D341Med (cell line): ENCODE measurements around the gene VPS29.
"Not testable (repeated sequence)": the region's sequence is repeated elsewhere in the genome, so short reads cannot be mapped to it uniquely, and the experiment has no call there.

Experiments used
- DNase-seq: peaks from one replicate; pipeline ENCODE4 v3.0.0; 2012; ENCODE audit warnings: low spot score

VPS29 gene

DNA sequence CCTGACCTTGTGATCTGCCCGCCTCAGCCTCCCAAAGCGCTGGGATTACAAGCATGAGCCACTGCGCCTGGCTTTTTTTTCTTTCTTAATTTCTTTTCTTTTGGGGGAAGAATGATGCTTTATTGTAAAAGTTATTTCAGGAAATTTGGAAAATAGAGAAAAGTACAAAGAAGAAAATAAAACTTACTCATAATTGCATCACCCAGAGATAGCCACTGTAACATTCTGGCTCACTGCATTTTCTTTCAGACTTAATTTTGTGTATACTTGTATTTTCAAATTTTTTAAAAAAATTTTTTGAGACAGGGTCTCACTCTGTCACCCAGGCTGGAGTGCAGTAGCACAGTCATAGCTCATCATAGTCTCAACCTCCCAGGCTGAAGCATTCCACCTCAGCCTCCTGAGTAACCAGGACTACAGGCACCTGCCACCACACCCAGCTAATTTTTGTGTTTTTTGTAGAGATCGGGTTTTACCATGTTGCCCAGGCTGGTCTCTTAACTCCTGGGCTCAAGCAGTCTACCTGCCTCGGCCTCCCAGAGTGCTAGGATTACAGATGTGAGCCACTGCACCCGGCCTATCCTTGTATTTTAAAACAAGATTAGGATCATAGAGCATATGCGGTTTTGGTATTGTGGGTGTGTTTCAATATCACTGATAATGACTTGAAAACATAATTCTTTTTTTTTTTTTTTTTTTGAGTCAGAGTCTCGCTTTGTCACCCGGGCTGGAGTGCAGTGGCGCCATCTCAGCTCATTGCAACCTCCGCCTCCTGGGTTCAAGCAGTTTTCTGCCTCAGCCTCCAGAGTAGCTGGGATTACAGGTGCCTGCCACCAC, 19.2 kb upstream of the VPS29 start:
- not testable (repeated sequence) for DNase-seq

DNA sequence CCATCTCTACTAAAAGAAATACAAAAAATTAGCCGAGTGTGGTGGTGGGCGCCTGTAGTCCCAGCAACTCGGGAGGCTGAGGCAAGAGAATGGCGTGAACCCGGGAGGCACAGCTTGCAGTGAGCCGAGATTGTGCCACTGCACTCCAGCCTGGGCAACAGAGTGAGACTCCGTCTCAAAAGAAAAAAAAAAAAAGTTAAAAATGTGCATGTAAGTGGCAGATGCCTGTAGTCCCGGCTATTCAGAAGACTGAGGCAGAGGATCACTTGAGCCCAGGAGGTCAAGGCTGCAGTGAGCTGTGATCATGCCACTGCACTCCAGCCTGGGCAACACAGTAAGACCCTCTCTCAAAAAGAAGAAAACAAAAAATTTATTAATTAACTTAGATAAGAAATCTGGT, 16.1 kb upstream of the VPS29 start:
- DNase-seq: not testable (repeated sequence)

DNA sequence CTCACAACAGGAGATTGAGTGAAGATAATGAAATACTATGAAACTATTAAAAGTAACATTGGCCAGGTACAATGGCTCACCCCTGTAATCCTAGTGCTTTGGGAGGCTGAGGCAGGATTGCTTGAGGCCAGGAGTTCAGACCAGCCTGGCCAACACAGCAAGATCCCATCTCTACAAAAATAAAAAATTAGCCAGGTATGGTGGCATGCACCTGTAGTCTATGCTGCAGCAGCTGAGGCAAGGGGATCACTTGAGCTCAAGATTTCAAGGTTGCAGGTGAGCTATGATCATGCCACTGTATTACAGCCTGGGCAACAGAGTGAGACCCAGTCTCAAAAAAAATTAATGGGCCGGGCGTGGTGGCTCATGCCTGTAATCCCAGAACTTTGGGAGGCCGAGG, 15.1 kb upstream of the VPS29 start:
- DNase-seq: no peak

DNA sequence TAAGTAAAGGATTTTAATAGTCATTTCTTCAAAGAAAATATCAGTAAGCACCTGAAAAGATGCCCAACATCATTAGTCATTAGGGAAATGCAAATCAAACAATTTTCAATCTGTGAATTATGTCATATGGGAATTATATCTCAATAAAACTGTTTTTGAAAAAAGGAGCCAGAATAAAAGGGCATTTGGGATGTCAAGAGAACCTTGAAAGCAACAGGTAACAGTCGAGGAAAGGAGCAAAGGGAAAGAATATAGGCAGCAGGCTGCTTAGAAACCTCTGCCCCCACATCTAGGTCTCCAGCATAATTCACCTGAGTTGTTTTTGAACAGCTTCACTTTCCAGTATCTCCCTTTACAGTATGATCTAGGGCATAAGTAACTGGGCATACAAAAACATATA, 12.5 kb upstream of the VPS29 start:
- DNase-seq: no peak

DNA sequence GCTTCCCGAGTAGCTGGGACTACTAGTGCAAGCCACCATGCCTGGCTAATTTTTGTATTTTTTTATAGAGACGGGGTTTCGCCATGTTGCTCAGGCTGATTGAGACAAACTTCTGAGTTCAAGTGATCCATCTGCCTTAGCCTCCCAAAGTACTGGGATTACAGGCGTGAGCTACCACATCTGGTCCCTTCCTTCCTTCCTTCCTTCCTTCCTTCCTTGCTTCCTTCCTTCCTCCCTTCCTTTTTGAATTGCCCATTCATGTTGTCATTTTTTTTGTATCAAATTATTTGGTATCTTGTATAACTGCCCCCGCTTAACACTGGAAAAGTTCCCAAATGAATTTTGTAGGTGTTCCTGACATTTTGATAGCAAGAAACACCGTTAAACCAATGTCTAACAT, 11.9 kb upstream of the VPS29 start:
- DNase-seq: no peak

DNA sequence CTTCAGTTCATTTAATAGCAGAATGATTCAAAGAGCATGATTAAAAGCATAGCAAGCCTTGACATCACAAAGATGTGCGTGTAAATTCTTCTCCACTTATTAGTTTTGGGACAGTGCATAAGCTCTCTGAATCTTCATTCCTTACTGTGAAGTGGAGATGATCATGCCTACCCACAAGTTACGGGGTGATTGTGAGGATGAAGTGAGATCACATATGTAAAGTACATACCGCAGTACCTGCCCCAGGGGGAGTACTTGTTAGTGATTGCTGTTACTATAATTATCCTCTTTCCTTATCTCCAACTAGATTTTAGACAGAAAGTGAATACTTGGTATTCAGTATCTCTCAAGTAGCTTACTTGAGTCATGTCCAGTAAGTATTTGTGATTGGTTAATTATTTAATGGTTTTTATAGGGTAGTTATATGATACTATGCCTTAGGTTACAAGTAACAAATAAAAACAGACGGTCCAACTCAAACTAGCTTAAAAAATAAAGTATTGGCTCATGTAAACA, 6.2 kb upstream of the VPS29 start:
- DNase-seq: no peak

DNA sequence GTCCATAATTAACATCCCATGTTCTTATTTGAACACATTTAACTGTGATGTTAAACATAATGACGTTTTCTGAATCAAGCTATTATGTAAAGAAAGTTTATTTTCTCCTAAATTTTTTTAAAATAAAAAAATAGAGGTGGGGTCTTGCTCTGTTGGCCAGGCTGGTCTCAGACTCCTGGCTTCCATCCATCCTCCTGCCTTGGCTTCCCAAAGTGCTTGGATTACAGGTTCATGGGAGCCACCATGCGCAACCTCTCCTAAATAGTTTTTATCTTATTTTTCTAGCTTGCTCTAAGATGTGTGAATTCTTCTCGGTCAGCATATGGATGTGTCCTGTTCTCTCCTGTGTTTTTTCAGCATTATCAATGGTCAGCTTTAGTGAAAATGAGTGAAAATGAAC, 3.4 kb upstream of the VPS29 start:
- DNase-seq: no peak

DNA sequence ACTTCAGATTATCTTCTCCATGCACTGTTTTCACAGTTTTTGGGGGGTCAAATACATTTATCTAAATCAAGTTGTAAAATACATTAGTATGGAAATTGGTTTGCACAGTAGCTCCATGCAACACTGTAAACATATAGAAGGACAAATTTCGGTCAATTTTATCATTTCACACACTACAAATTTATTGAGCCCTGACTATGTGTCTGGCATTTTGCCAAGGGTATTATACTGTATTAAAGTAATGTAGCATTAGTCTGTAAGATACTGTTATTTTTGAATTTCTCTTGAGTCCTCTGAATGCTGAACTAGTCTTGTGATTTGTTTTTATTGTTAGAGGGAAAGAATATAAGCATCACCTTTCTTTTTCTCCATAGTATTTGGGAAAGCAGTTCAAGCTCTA, 1.5 kb upstream of the VPS29 start:
- no peak for DNase-seq

DNA sequence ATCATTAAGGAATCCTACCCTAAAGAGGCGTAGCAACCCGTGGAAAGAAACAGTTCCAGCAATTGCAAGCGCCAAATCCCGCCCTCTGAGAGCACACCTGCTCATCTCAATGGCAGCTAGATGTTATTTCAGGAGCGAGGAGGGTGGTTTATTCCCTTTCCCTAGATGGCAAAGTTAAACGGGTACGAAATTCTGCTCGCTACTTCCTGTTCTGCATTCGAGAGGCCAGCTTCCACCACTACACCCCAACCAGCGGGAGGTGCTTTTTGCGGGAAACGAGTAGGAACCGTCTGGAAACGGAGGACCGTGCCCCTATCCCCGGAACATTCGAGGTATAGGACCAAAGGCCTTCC, 536 bp downstream of the VPS29 start:
- DNase-seq: no peak

DNA sequence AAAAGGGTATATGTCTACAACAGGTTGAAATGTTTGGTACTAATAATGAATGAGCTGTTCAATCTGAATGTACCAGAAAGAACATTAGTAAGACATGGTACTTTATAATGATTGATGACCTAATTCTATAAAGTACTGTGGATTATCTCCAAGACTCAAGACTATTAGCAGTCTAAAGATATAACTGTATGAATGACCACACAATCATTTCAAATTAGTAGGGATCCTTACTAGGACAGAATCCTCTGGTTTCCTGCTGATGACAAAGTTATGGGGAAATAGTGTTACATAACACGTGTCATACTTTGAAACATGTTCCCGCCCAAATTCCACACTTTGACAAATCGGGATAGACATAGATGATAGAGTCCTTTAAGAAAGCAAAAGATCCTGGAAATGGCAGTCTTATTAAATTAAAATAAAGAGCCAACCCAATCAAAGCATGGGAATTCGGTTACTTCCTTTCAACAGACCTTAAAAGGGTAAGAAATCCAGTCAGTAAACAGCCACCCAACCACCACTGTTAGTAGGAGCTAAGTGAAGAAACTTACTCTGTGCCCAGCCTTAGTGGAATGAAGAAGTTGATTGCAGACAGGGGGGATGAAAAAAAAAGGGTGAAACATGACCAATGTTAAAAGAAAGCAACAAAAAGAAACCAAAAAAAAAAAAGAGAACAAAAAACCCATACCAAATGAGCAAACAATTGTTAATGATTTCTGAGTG, 2.8 kb downstream of the VPS29 start:
- DNase-seq: no peak

DNA sequence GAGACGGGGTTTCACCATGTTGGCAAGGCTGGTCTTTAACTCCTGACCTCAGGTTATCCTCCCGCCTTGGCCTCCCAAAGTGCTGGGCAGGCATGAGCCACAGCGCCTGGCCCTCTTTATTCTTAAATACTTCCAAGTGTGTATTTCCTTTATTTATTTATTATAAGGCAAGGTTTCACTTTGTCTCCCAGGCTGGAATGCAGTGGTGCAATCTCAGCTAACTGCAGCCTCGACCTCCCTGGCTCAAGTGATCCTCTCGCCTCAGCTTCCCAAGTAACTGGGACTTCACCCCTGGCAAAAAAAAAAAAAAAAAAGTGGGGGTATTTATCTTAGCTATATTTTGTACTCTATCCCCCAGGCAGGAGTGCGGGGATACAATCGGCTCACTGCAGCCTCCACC, 26.5 kb downstream of the VPS29 start:
- DNase-seq: no peak

DNA sequence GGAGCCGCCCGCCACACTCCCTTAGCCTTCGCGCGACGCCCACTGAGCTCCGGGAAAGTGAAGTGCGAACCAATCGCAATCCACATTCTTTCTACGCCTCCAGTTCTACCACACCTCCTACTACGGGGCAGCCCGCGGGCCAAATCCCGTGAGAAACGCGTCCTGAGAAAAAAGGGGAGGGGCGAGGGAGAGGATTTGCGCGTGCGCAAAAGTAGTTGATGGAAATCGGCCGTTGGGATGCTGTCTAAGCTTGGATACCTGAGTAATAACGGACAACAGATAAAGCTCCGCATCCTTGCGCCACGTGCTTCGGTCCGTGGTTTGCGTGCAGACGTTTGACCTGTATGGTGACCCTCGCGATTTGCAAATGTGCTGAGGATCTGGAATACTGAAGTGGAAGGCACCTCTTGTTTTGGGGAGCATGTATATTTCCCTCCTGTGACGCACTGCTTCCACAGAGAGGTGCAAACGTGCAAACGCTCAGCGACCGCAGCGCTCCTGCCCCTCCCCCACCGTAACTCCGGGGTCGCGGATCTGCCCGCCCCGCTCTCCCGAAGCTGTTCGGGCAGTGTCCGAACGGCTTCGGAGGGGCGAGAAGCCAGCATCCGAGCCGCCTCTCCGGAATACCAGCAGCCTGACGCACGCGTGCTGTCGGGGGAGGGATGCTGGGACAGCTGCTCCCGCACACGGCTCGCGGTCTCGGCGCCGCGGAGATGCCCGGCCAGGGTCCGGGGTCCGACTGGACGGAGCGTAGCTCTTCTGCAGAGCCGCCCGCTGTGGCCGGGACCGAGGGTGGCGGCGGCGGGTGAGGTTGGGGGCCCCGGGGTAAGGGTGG, 33.5 kb downstream of the VPS29 start, which contains the start of the genes FAM216A and GPN3:
Gene FAM216A, plus strand, starts transcription at position 632 of the 835 bp plus-strand sequence. Its CDS starts 31 bp downstream, at position 663.
Gene GPN3, minus strand, starts transcription at position 44 of the 835 bp plus-strand sequence. CDS start 54 bp downstream, outside the sequence.
- DNase-seq: peak; percentile 93

DNA sequence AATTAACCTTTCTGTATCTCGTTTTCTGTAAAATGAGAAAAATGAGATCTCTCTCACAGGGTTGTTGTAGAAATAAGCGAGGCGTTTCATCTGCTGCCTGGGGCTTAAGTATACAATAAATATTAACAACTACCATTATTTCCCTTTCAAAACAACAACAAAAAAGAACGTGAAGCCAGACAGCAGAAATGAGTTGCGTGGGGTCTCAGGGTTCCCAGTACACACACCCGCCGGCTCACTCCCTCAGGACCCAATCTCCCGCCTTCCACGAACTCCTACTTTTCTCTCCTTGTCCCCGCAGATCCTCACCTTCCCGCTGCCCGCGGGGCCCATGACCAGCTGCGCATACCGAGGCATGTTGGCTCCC, 34.1 kb downstream of the VPS29 start:
- DNase-seq: no peak

DNA sequence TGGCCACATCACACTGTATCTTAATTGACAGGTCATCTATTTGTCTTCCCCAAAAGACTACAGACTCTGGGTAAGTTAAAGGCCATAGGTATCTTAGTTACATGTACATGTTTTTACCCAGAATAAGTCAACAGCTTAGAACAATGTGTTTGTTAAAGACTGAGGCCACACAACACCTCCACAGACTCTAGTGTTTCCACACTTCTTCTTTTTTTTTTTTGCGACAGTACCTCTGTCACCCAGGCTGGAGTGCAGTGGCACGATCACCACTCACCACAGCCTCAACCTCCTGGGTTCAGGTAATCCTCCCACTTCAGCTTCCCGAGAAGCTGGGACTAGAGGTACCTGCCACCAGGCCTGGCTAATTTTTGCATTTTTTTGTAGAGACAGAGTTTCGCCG, 35.1 kb downstream of the VPS29 start:
- DNase-seq: no peak

DNA sequence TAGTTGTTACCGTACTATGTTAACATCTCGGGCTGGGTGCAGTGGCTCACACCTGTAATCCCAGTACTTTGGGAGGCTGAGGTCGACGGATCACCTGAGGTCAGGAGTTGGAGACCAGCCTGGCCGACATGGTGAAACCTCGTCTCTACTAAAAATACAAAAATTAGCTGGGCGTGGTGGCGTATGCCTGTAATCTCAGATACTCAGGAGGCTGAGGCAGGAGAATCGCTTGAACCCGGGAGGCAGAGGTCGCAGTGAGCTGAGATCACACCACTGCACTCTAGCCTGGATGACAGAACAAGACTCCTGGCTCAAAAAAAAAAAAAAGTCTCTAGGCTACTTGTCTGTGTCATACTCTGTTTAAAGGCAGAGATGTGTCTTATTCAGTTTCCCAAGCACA, 36.1 kb downstream of the VPS29 start:
- not testable (repeated sequence) for DNase-seq

DNA sequence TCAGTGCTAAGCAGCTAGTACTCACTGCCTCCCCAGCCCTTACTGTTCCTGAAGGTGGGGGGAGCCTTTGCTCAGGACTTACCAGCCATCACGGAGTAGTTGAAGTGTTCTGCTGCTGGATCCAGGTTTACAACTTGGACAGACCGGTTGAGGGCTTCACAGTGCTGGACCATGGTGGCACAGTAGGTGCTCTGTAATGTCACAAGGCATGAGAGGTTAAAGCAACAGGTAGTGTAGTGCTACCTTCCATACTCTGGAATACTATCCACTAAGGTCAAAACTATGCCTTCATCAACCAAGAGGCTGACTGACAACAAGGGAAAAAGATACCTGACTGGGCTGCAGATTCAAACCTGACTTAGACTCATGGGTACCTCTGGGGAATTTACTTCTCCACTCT, 36.9 kb downstream of the VPS29 start:
- no peak for DNase-seq

DNA sequence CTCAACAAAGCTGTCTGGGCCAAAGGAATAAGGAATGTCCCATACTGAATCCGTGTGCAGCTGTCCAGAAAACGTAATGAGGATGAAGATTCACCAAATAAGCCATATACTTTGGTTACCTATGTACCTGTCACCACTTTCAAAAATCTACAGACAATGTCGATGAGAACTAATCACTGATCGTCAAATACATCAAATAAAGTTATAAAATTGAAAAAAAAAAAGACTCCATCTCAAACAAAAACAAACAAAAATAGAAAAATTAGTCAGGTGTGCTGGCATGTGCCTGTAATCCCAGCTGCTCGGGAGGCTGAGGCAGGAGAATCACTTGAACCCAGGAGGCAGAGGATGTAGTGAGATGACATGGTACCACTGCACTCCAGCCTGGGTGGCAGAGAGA, 40.7 kb downstream of the VPS29 start:
- not testable (repeated sequence) for DNase-seq

DNA sequence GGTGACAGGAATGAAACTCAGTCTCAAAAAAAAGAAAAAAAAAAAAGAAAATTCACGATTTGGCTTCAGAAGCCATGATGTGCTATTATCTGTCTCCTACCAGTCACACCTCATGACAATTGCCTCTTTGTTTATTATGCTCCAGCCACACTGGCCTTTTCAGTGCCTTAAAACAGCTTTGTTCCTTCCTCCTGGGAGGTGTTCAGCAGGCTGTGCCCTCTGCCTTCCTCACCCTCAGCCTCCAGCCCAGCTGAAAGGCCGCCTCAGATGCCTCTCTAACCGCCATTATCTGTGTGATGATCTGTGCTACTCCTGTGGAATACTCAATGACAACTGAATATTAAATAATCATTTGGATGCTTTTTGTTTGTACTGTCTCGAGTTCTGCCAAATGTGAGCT, 43.2 kb downstream of the VPS29 start:
- no peak for DNase-seq

DNA sequence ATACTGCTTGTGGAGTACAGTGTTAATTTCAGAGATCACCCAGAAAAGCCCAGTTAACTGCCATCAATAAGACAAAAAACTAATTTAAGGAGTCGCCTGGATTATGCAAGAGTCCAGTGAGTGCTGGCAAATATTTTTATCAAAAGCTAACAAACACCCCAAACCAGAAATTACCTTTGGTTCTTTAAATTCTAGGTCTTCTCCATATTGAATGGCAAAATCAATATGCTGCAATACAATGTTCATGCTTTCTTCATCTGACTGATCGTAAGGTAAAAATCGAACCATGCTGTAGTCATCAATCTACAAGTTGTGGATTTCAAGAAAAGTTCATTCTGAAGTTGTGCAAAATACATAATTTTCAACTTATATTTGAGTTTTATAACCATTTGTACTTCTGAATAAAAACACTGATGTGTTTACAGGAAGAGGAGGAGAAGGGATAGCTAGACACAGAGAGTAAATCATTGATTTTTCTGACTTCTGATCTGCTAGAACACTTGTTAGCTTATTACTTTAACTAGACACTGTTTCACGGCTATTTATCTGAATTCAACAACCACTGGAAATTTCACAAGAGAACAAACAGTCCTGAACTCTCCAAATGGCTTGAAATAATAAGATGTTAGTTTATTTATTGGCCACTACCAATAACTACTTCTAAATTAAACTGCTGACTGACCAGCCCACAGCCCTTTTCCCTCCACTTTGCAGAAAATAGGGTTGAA, 48.2 kb downstream of the VPS29 start:
- no peak for DNase-seq

DNA sequence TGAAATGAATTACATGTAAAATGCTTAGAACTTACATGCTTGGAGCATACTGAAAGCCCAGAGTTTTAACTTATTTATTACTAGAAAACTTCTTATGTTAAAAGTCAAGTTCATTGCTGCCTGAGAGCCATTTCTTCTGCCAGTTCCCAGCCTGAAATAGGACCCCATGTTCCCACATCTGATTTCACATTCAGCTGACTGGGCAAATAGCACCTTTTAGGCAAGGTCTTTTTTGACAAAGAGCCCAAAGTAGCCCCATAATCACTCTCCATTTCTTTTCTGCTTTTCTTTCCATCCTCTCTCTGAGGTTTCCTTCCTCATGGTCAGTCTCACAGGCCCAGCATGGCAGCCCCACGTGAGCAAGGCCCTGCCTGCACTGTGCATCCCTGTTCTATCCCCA, 50.6 kb downstream of the VPS29 start:
- DNase-seq: no peak

DNA sequence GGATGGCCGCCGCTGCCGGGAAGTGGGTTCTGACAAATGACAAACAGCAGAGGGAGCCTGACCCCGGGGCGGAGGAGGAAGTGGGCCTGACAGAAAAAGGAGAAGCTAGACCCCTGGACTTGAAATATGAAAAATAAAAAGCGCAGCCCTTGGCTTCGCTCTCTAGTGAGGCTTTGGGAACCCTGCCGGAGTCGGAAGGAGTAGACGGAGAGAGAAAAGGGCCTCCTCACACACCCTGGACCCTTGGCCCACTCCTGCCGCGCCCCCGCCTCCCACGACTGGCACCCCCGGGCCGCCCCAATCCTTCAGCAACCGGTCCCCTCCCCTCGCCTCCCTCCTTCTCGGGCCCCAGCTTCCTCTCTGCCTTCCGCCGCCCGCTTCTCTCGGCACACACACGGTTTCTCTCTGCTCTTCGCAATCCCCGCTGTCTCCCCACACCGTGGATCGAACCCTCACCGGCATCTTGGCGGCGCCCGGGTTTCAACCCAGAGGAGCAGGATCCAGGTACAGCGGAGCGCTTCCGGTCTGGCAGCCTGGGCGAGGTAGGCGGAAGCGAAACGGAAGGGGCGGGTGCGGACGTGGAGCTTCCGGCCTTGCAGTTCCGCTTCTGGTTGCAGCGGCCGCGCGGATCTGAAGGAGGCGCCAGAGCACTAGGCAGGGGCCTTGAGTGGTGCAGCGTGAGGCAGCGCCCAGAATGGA, 52.0 kb downstream of the VPS29 start, which contains the start of gene ARPC3:
Gene ARPC3, minus strand, starts transcription at position 539 of the 699 bp plus-strand sequence. Its CDS starts 77 bp downstream, at position 462.
- peak; percentile 95 for DNase-seq
